ENCODE results near the gene SPRY1. TPM values are rescaled to one million over a fixed set of nuclear protein-coding genes. Genes with fewer than 3 reads are reported as not detected.

Gene SPRY1
- polyA plus RNA-seq, 1 donor from 2014 or later, result 0.58 TPM

DNA sequence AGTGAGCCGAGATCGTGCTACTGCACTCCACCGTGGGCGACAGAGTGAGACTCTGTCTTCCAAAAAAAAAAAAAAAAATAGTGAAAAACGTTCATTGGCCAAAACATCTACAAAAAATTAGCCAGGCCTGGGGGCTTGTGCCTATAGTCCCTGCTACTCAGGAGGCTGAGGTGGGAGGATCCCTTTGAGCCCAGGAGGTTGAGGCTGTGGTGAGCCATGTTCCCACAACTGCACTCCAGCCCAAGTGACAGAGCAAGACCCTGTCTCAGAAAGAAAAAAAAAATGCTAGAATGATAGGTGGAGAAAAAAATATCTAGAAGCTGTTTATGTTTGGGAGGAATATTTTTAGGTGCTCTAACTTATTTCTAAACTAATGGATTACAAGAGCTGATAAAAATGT, 14.9 kb downstream of the SPRY1 start:
- Histone ChIP-seq H3K4me2 (ENCODE audit: low read length) (no peak overlapping the region), H3K9me3 (ENCODE audit: low read length) (no peaks in the 10 kb centered on the region), H3K36me3 (ENCODE audit: insufficient read depth, low read length) (no peaks in the 10 kb centered on the region), H3K9me2 (ENCODE audit: insufficient read depth, low read length) (no peaks in the 10 kb centered on the region), H4K20me1 (ENCODE audit: insufficient read depth) (no peaks in the 10 kb centered on the region), H3K27me3 (ENCODE audit: insufficient read depth, low read depth, low read length) (no peaks in the 10 kb centered on the region), H3K9ac (ENCODE audit: low read length) (no peak overlapping the region), H3K4me3 (ENCODE audit: low read length) (no peak overlapping the region), H3K27ac (ENCODE audit: low read length) (no peak overlapping the region), H3K79me2 (replicated peaks; ENCODE audit: insufficient read depth, low read length) (no peaks in the 10 kb centered on the region), H2AFZ (ENCODE audit: low read depth, low read length) (no peak overlapping the region), H3F3A (ENCODE audit: insufficient read depth, low read length, poor library complexity, severe bottlenecking) (no peaks in the 10 kb centered on the region)
- TF ChIP-seq EZH2 (IDR thresholded peaks at IDR 0.05; ENCODE audit: borderline replicate concordance, insufficient read depth, low read length, poor library complexity, severe bottlenecking), result no peak
- TF ChIP-seq SMC3 (conservative IDR thresholded peaks at IDR 0.05; ENCODE audit: poor library complexity), result no peak
- TF ChIP-seq POLR2AphosphoS5 (IDR thresholded peaks at IDR 0.05), result no peak
- no peak for TF ChIP-seq MXI1 (conservative IDR thresholded peaks at IDR 0.05; ENCODE audit: poor library complexity, severe bottlenecking)
- TF ChIP-seq, protein P1, sequence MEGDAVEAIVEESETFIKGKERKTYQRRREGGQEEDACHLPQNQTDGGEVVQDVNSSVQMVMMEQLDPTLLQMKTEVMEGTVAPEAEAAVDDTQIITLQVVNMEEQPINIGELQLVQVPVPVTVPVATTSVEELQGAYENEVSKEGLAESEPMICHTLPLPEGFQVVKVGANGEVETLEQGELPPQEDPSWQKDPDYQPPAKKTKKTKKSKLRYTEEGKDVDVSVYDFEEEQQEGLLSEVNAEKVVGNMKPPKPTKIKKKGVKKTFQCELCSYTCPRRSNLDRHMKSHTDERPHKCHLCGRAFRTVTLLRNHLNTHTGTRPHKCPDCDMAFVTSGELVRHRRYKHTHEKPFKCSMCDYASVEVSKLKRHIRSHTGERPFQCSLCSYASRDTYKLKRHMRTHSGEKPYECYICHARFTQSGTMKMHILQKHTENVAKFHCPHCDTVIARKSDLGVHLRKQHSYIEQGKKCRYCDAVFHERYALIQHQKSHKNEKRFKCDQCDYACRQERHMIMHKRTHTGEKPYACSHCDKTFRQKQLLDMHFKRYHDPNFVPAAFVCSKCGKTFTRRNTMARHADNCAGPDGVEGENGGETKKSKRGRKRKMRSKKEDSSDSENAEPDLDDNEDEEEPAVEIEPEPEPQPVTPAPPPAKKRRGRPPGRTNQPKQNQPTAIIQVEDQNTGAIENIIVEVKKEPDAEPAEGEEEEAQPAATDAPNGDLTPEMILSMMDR (IDR thresholded peaks at IDR 0.05; ENCODE audit: poor library complexity, severe bottlenecking), result no peak
- TF ChIP-seq, protein P2, sequence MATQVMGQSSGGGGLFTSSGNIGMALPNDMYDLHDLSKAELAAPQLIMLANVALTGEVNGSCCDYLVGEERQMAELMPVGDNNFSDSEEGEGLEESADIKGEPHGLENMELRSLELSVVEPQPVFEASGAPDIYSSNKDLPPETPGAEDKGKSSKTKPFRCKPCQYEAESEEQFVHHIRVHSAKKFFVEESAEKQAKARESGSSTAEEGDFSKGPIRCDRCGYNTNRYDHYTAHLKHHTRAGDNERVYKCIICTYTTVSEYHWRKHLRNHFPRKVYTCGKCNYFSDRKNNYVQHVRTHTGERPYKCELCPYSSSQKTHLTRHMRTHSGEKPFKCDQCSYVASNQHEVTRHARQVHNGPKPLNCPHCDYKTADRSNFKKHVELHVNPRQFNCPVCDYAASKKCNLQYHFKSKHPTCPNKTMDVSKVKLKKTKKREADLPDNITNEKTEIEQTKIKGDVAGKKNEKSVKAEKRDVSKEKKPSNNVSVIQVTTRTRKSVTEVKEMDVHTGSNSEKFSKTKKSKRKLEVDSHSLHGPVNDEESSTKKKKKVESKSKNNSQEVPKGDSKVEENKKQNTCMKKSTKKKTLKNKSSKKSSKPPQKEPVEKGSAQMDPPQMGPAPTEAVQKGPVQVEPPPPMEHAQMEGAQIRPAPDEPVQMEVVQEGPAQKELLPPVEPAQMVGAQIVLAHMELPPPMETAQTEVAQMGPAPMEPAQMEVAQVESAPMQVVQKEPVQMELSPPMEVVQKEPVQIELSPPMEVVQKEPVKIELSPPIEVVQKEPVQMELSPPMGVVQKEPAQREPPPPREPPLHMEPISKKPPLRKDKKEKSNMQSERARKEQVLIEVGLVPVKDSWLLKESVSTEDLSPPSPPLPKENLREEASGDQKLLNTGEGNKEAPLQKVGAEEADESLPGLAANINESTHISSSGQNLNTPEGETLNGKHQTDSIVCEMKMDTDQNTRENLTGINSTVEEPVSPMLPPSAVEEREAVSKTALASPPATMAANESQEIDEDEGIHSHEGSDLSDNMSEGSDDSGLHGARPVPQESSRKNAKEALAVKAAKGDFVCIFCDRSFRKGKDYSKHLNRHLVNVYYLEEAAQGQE (IDR thresholded peaks at IDR 0.05; ENCODE audit: borderline replicate concordance), result no peak
- no peak for TF ChIP-seq TAF1 (IDR thresholded peaks at IDR 0.05; ENCODE audit: low read depth)

DNA sequence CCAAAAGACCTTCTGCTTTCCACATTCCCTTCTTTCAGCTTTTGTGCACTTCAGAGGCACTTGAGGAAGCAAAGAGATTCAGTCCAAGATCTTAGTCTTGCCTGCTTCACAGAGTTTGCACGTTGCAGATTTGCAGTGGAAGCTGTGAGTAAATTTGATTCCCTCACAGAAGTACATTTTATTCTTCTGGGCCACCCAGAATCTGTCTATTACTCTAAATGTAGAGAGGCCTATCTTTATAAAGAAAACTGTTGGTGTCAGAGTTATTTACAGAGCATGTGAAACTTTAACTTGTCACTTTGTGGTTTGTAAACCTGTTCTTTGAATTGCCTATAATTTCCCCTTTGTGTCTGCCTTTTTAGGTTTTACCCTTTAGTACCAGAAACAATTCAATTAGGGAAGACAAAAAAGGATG, 15.5 kb downstream of the SPRY1 start:
- Histone ChIP-seq H3K27ac (ENCODE audit: low read length) (no peak overlapping the region), H3K9me2 (ENCODE audit: insufficient read depth, low read length) (no peaks in the 10 kb centered on the region), H3F3A (ENCODE audit: insufficient read depth, low read length, poor library complexity, severe bottlenecking) (no peaks in the 10 kb centered on the region), H2AFZ (ENCODE audit: low read depth, low read length) (no peak overlapping the region), H4K20me1 (ENCODE audit: insufficient read depth) (no peaks in the 10 kb centered on the region), H3K36me3 (ENCODE audit: insufficient read depth, low read length) (no peaks in the 10 kb centered on the region), H3K9ac (ENCODE audit: low read length) (no peak overlapping the region), H3K79me2 (replicated peaks; ENCODE audit: insufficient read depth, low read length) (no peaks in the 10 kb centered on the region), H3K27me3 (ENCODE audit: insufficient read depth, low read depth, low read length) (no peaks in the 10 kb centered on the region), H3K4me3 (ENCODE audit: low read length) (no peak overlapping the region), H3K9me3 (ENCODE audit: low read length) (no peaks in the 10 kb centered on the region), H3K4me2 (ENCODE audit: low read length) (no peak overlapping the region)
- TF ChIP-seq, protein P1 (IDR thresholded peaks at IDR 0.05; ENCODE audit: poor library complexity, severe bottlenecking), result no peak
- no peak for TF ChIP-seq SMC3 (conservative IDR thresholded peaks at IDR 0.05; ENCODE audit: poor library complexity)
